ENCODE data around the gene TMC1.

TMC1 gene

DNA sequence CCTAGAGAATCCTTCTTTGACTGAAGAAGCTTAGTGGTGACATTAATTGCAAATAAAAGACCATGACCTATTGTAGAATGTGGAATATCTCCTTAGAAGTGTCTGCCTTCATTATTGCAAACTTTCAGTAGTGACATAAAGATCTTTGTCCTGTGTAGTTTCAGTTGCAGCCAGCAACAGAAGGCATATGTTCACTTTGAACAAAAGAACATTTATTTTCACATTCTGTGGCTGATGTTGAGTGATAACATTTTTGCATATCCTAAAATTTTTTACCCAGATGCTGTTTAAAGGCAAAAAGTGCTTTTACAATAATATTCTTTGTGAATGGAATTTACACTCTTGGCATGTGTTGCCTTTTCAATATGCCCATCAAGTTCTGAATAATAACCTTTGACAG is 165.9 kb downstream of the TMC1 start:
- DNase-seq (ENCODE audit: low read depth, low spot score): no peak
- TF ChIP-seq, protein P1, sequence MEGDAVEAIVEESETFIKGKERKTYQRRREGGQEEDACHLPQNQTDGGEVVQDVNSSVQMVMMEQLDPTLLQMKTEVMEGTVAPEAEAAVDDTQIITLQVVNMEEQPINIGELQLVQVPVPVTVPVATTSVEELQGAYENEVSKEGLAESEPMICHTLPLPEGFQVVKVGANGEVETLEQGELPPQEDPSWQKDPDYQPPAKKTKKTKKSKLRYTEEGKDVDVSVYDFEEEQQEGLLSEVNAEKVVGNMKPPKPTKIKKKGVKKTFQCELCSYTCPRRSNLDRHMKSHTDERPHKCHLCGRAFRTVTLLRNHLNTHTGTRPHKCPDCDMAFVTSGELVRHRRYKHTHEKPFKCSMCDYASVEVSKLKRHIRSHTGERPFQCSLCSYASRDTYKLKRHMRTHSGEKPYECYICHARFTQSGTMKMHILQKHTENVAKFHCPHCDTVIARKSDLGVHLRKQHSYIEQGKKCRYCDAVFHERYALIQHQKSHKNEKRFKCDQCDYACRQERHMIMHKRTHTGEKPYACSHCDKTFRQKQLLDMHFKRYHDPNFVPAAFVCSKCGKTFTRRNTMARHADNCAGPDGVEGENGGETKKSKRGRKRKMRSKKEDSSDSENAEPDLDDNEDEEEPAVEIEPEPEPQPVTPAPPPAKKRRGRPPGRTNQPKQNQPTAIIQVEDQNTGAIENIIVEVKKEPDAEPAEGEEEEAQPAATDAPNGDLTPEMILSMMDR (IDR thresholded peaks at IDR 0.05; ENCODE audit: low read depth, low read length): no peak
- in situ Hi-C loops (cut with HindIII; ENCODE audit: low sequenced_read_pairs): no loop called here
- no peak overlapping the region for H3K4me3 ChIP-seq (ENCODE audit: low read depth, low read length)

DNA sequence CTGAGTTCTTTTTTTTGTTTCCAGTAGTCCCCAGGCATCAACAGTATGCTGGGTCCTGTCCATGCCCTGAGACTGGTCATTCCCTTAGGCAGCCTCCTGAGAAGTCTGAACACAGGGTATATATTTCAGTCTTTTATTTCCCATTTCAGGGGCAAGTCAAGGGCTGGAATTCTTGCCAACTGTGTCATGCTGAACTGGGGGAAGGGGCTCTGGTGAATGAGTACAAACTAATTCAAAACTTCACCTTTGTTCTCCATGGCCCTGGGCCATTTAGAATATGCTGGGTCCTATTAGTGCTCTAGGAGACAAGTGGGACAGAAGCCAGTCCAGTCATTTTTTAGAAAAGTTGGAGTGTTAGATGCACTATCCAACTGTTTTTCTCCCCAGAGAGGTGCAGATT is 170.3 kb downstream of the TMC1 start:
- H3K4me3 ChIP-seq (ENCODE audit: low read depth, low read length): no peak overlapping the region
- no peak for DNase-seq (ENCODE audit: low read depth, low spot score)
- TF ChIP-seq, protein P1 (IDR thresholded peaks at IDR 0.05; ENCODE audit: low read depth, low read length): no peak
- in situ Hi-C loops (cut with HindIII; ENCODE audit: low sequenced_read_pairs): no loop called here

DNA sequence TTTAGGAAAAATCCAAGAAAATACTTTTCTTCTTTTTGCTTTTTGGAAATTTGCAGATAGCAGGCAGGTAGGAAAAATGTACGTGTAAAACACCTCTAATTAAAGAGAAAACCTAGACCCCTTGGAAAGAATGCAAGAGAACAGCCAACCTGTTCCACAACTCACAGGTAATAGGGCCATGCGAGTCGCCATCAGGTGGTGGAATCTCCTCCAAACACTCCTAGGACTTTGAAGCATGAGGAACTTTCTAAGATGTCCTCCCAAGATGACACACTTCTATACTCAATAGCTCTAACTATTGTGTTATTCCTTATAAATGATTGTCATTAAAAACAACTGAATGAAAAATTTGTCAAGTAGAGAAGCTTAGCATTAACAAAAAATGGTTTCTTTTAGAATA is 174.0 kb downstream of the TMC1 start:
- no peak overlapping the region for H3K4me3 ChIP-seq (ENCODE audit: low read depth, low read length)
- in situ Hi-C loops (cut with HindIII; ENCODE audit: low sequenced_read_pairs): no loop called here
- no peak for DNase-seq (ENCODE audit: low read depth, low spot score)
- TF ChIP-seq, protein P1 (IDR thresholded peaks at IDR 0.05; ENCODE audit: low read depth, low read length): no peak

DNA sequence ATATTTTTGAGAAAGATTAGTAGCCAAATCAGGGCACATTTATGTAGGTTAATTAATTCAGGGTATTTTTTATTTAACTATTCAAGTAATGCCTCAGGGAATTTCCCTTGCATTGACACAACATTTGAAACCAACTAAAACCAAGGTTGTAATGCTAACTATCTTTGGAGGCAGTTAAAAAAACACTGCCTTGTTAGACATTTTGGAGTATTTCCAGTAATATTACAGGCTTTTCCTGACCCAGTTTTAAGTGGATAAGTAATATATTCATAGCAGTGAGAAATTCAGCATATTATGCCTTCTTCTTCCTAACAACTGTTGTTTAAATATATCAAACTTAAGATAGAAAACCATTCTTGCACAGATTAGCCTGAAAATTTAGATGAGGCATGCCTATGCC is 175.1 kb downstream of the TMC1 start:
- DNase-seq (ENCODE audit: low read depth, low spot score): no peak
- no peak overlapping the region for H3K4me3 ChIP-seq (ENCODE audit: low read depth, low read length)
- TF ChIP-seq, protein P1 (IDR thresholded peaks at IDR 0.05; ENCODE audit: low read depth, low read length): no peak
- in situ Hi-C loops (cut with HindIII; ENCODE audit: low sequenced_read_pairs): no loop called here

DNA sequence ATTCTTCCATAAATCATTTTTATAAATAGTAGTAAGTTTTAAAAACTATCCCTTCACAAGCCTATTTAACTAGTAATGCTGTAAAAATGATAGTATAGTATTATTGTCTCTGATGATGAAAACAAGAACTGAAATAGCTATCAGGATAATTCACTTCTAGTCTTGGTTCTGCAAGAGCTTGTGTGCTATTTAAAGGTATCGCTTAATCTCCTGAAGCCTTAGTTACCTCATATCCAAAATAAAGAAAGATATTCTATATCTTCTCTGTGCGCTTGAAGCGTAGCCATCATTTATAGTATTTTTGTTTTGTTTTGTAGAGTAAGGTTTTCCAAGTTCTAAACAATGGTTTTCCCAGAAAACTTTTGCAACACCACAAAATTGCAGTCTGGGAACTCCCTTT is 180.1 kb downstream of the TMC1 start:
- no peak for DNase-seq (ENCODE audit: low read depth, low spot score)
- no peak overlapping the region for H3K4me3 ChIP-seq (ENCODE audit: low read depth, low read length)
- TF ChIP-seq, protein P1 (IDR thresholded peaks at IDR 0.05; ENCODE audit: low read depth, low read length): no peak
- in situ Hi-C loops (cut with HindIII; ENCODE audit: low sequenced_read_pairs): no loop called here

DNA sequence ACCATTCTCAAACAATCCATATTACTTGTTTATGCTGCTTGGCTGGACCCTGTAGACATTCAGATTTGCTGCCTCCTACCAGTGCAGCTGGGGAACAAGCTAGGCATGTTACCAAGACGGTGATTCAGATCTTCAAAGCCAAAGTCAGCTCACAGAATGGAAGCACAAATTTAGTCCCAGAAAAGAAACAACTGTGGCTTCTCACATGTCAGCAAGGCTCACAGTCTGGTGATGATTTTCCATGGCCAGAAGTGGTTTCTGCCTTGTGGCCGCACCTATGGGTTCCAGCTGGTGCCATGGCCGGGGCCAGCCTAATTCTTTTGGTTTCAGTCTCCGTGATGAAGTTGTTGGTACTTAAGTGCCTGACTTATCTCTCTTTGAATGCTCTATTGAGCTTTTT is 182.2 kb downstream of the TMC1 start:
- no peak overlapping the region for H3K4me3 ChIP-seq (ENCODE audit: low read depth, low read length)
- DNase-seq (ENCODE audit: low read depth, low spot score): peak; percentile 41
- TF ChIP-seq, protein P1 (IDR thresholded peaks at IDR 0.05; ENCODE audit: low read depth, low read length): peak; percentile 3
- in situ Hi-C loops (cut with HindIII; ENCODE audit: low sequenced_read_pairs): no loop called here

Data from astrocyte of the spinal cord (primary cell).